Ascending aorta (tissue), 2 donors: ENCODE results near the gene PDX1. TPM values are rescaled to one million over a fixed set of nuclear protein-coding genes. Genes with fewer than 3 reads are reported as not detected.

Source experiments
- DNase-seq, 2 donors: peaks; one replicate each; pipeline ENCODE4 v3.0.0-alpha.2; 2019; ENCODE audit warnings: low spot score in 2 of 2
- H3K27ac ChIP-seq, 2 donors: fragments of 200-600 bp; sonication (generic); one replicate each; pipeline ENCODE4 v1.5.1; 2016 to 2017; ENCODE audit warnings: mild to moderate bottlenecking in 1 of 2
- H3K27me3 ChIP-seq: fragments of 200-600 bp; sonication (generic); one replicate; pipeline ENCODE4 v1.5.1; 2017
- H3K36me3 ChIP-seq, 2 donors: fragments of 200-600 bp; sonication (generic); one replicate each; pipeline ENCODE4 v1.5.1; 2016
- H3K4me1 ChIP-seq, 2 donors: fragments of 200-600 bp; sonication (generic); one replicate each; pipeline ENCODE4 v1.5.1; 2016 to 2017; ENCODE audit warnings: mild to moderate bottlenecking in 1 of 2
- H3K4me3 ChIP-seq, 2 donors: fragments of 200-600 bp; sonication (generic); one replicate each; pipeline ENCODE4 v1.5.1; 2016 to 2017; ENCODE audit warnings: mild to moderate bottlenecking in 1 of 2
- H3K9me3 ChIP-seq, 2 donors: fragments of 200-600 bp; sonication (generic); one replicate each; pipeline ENCODE4 v1.5.1; 2016
- CTCF ChIP-seq, 3 experiments: fragments of 200-600 bp in 2 of 3; fragments of 450-650 bp in 1 of 3; sonication (generic) in 2 of 3; IDR thresholded peaks; one replicate each; pipeline ENCODE4 v1.5.1; 2016 to 2019; ENCODE audit warnings: antibody characterized with exemption in 3 of 3, mild to moderate bottlenecking in 1 of 3, moderate library complexity in 1 of 3
- intact Hi-C: fragments of 100-400 bp; cut with DNase I; formaldehyde crosslinking; loops from one replicate; pipeline ENCODE4 v1.15.1; 2023
- total RNA-seq: library from RNA; depleted of rRNA; stranded (reverse); fragments of >200 nt; gene quantifications from one replicate; pipeline ENCODE4 v1.1.0, GENCODE V29; 2016

PDX1 gene
- total RNA-seq, 1 donor from 2014 or later = not detected

- Histone ChIP-seq H3K4me1 (peaks cover 4 to 11% of the 10 kb centered on the region in 2 donors), H3K27me3 (peaks cover 21% of the 10 kb centered on the region), H3K9me3 (no peaks in the 10 kb centered on the region), H3K36me3 (no peaks in the 10 kb centered on the region), H3K27ac (no peak overlapping the region), H3K4me3 (no peak overlapping the region)
- no peak for DNase-seq
- intact Hi-C loops = no loop called here
- TF ChIP-seq CTCF (IDR thresholded peaks at IDR 0.05) = no peak
Measured at GRCh38 chr13:27965740-27966640, 46.2 kb downstream of the PDX1 start.

- Histone ChIP-seq H3K9me3 (no peaks in the 10 kb centered on the region), H3K4me1 (peaks cover 4 to 9% of the 10 kb centered on the region in 2 donors), H3K27ac (no peak overlapping the region), H3K4me3 (no peak overlapping the region), H3K27me3 (peaks cover 21% of the 10 kb centered on the region), H3K36me3 (no peaks in the 10 kb centered on the region)
- intact Hi-C loops = no loop called here
- no peak for DNase-seq
- TF ChIP-seq CTCF (IDR thresholded peaks at IDR 0.05) = no peak
Measured at GRCh38 chr13:27966641-27967202, 46.9 kb downstream of the PDX1 start.

- no peak overlapping the region for H3K4me3 ChIP-seq
- peaks cover 21% of the 10 kb centered on the region for H3K27me3 ChIP-seq
- H3K27ac ChIP-seq = no peak overlapping the region
- no peak for TF ChIP-seq CTCF (IDR thresholded peaks at IDR 0.05)
- no peaks in the 10 kb centered on the region for H3K9me3 ChIP-seq
- intact Hi-C loops = no loop called here
- H3K36me3 ChIP-seq = no peaks in the 10 kb centered on the region
- DNase-seq = no peak
- peaks cover 4 to 9% of the 10 kb centered on the region in 2 donors for H3K4me1 ChIP-seq
Measured at GRCh38 chr13:27967203-27967735, 47.5 kb downstream of the PDX1 start.

GRCh38 chr13:27967736-27968315 lies 48.0 kb downstream of the PDX1 start:
- peaks cover 21% of the 10 kb centered on the region for H3K27me3 ChIP-seq
- peak overlapping the region; percentile 30 to 39 for H3K4me3 ChIP-seq
- no peak for DNase-seq

More at GRCh38 chr13:27967736-27968315, 48.0 kb downstream of the PDX1 start:
- intact Hi-C loops = no loop called here
- no peak overlapping the region for H3K27ac ChIP-seq
- H3K9me3 ChIP-seq = no peaks in the 10 kb centered on the region
- H3K36me3 ChIP-seq = no peaks in the 10 kb centered on the region
- TF ChIP-seq CTCF (IDR thresholded peaks at IDR 0.05) = no peak
- peaks cover 4 to 9% of the 10 kb centered on the region in 2 donors for H3K4me1 ChIP-seq
